PC-9 (cell line): ENCODE measurements around the gene EYS.

Experiments
- CTCF ChIP-seq: fragments of 200-600 bp; sonication (generic); conservative IDR thresholded peaks from 2 replicates; pipeline ENCODE4 v1.6.1; 2017; ENCODE audit warnings: mixed run types, antibody characterized with exemption, mild to moderate bottlenecking, moderate library complexity
- EZH2 ChIP-seq: fragments of 200-600 bp; sonication (generic); IDR thresholded peaks from 2 replicates; pipeline ENCODE4 v1.8.0; 2017; ENCODE audit warnings: antibody characterized with exemption, low read depth

GRCh38 chr6:63787021-63787420, 1920.0 kb downstream of the EYS start:
- TF ChIP-seq CTCF (no peak), EZH2 (no peak)
